HTR-8/SVneo (cell line): ENCODE data around the gene ALG13.
"Not testable (repeated sequence)": the region's sequence is repeated elsewhere in the genome, so short reads cannot be mapped to it uniquely, and the experiment has no call there.

Experiments used
- DNase-seq: peaks from one replicate; pipeline ENCODE4 v3.0.0; 2011; ENCODE audit warnings: low spot score, mixed read lengths; ENCODE audit not compliant: insufficient read length
- FAIRE-seq: peaks from 2 replicates; lab custom pipeline; 2011; peaks lifted over from hg19 to GRCh38; lab: Jason Lieb, UNC

ALG13 gene

GRCh38 chrX:111680988-111681779 is at the start of gene ALG13:
Gene ALG13 (plus strand): TSS chrX:111681170. CDS start chrX:111681219, 49 bp downstream.
- FAIRE-seq (no peak), DNase-seq (peak; percentile 50)

- no peak for FAIRE-seq
- no peak for DNase-seq
Observed at GRCh38 chrX:111634823-111635729, 45.9 kb upstream of the ALG13 start.

GRCh38 chrX:111641969-111642368 is 39.0 kb upstream of the ALG13 start:
- DNase-seq (no peak), FAIRE-seq (no peak)

GRCh38 chrX:111645165-111645564 is 35.8 kb upstream of the ALG13 start:
- FAIRE-seq, DNase-seq: not testable (repeated sequence)

- FAIRE-seq: no peak
- no peak for DNase-seq
Observed at GRCh38 chrX:111645607-111646006, 35.4 kb upstream of the ALG13 start.

- FAIRE-seq (no peak), DNase-seq (no peak)
Observed at GRCh38 chrX:111646515-111646914, 34.5 kb upstream of the ALG13 start.

GRCh38 chrX:111648802-111649201 is 32.2 kb upstream of the ALG13 start:
- no peak for DNase-seq
- FAIRE-seq: no peak

GRCh38 chrX:111649638-111650037 is 31.3 kb upstream of the ALG13 start:
- DNase-seq (no peak), FAIRE-seq (no peak)

- DNase-seq (no peak), FAIRE-seq (no peak)
Observed at GRCh38 chrX:111650845-111651244, 30.1 kb upstream of the ALG13 start.

- DNase-seq: no peak
- FAIRE-seq: no peak
Observed at GRCh38 chrX:111652719-111653118, 28.3 kb upstream of the ALG13 start.

GRCh38 chrX:111661241-111661640 is 19.7 kb upstream of the ALG13 start:
- no peak for DNase-seq
- no peak for FAIRE-seq

GRCh38 chrX:111662292-111662691 is 18.7 kb upstream of the ALG13 start:
- DNase-seq: no peak
- FAIRE-seq: no peak

GRCh38 chrX:111671668-111672067 is 9.3 kb upstream of the ALG13 start:
- DNase-seq (no peak), FAIRE-seq (no peak)

GRCh38 chrX:111687305-111687704 is 6.3 kb downstream of the ALG13 start:
- FAIRE-seq: no peak
- no peak for DNase-seq

GRCh38 chrX:111695297-111695880 is 14.4 kb downstream of the ALG13 start:
- DNase-seq: no peak
- no peak for FAIRE-seq

GRCh38 chrX:111719426-111720210 is 38.6 kb downstream of the ALG13 start:
- FAIRE-seq (no peak), DNase-seq (no peak)

- FAIRE-seq: no peak
- DNase-seq: no peak
Observed at GRCh38 chrX:111728096-111728495, 47.1 kb downstream of the ALG13 start.

GRCh38 chrX:111731351-111731750 is 50.4 kb downstream of the ALG13 start:
- DNase-seq (no peak), FAIRE-seq (no peak)

- DNase-seq (no peak), FAIRE-seq (no peak)
Observed at GRCh38 chrX:111736571-111736970, 55.6 kb downstream of the ALG13 start.

- no peak for FAIRE-seq
Observed at GRCh38 chrX:111742018-111742417, 61.0 kb downstream of the ALG13 start.

More at GRCh38 chrX:111742018-111742417, 61.0 kb downstream of the ALG13 start:
- DNase-seq: no peak
